SK-N-SH treated with all-trans-retinoic acid at 6 μM for 48 hours (cell line): ENCODE measurements around the gene MALRD1.

Source experiments
- ARNTL ChIP-seq: fragments of 450-650 bp; formaldehyde crosslinking; IDR thresholded peaks from 2 replicates; pipeline ENCODE4 v1.5.0; 2020; ENCODE audit warnings: low read depth, mild to moderate bottlenecking, moderate library complexity, borderline replicate concordance
- ESRRG ChIP-seq: fragments of 250-450 bp; sonication (Bioruptor Pico); IDR thresholded peaks from 2 replicates; pipeline ENCODE4 v1.6.1; 2021; ENCODE audit warnings: mild to moderate bottlenecking
- PATZ1 ChIP-seq: fragments of 250-450 bp; sonication (Bioruptor Pico); IDR thresholded peaks from 2 replicates; pipeline ENCODE4 v1.8.0; 2020; ENCODE audit warnings: mild to moderate bottlenecking, moderate library complexity, borderline replicate concordance
- POU6F1 ChIP-seq: fragments of 250-450 bp; sonication (Bioruptor Pico); IDR thresholded peaks from 2 replicates; pipeline ENCODE4 v1.8.0; 2021; ENCODE audit warnings: low read depth, mild to moderate bottlenecking, moderate library complexity, borderline replicate concordance
- RARB ChIP-seq: fragments of 250-450 bp; sonication (Bioruptor Pico); IDR thresholded peaks from 2 replicates; pipeline ENCODE4 v1.8.0; 2021; ENCODE audit warnings: mild to moderate bottlenecking, moderate library complexity
- TCF4 ChIP-seq: fragments of 250-450 bp; sonication (Bioruptor Pico); IDR thresholded peaks from 2 replicates; pipeline ENCODE4 v1.8.0; 2021; ENCODE audit warnings: mild to moderate bottlenecking, moderate library complexity, borderline replicate concordance
- ZC3H10 ChIP-seq: fragments of 250-450 bp; sonication (Bioruptor Pico); IDR thresholded peaks from 2 replicates; pipeline ENCODE4 v1.5.1; 2021; ENCODE audit warnings: mild to moderate bottlenecking, moderate library complexity
- ZFP3 ChIP-seq: fragments of 250-450 bp; sonication (Bioruptor Pico); IDR thresholded peaks from 2 replicates; pipeline ENCODE4 v1.5.0; 2020; ENCODE audit warnings: mild to moderate bottlenecking, moderate library complexity
- ZFP30 ChIP-seq: fragments of 450-650 bp; formaldehyde crosslinking; IDR thresholded peaks from 2 replicates; pipeline ENCODE4 v1.5.0; 2022; ENCODE audit warnings: mild to moderate bottlenecking, moderate library complexity

GRCh38 chr10:19749185-19749729, 700.7 kb downstream of the MALRD1 start:
- TF ChIP-seq ZFP3 (CRISPR knock-in tag) (no peak), POU6F1 (CRISPR knock-in tag) (no peak), PATZ1 (CRISPR knock-in tag) (no peak), RARB (CRISPR knock-in tag) (no peak), ZC3H10 (CRISPR knock-in tag) (no peak), TCF4 (no peak), ESRRG (CRISPR knock-in tag) (no peak), ZFP30 (no peak), ARNTL (CRISPR knock-in tag) (no peak)
